Naive thymus-derived CD4-positive, alpha-beta T cell (primary cell): Measurements from ENCODE around the gene ID2. TPM values are rescaled to one million over a fixed set of nuclear protein-coding genes. Genes with fewer than 3 reads are reported as not detected.
A peak's percentile ranks its signal among the peaks of the same experiment; 100 is the strongest.

Experiments
- ATAC-seq: fragments of 150-1000 bp; cut with Tn5 transposase; 2 replicates; pipeline ENCODE4 v1.10.0; 2021; ENCODE audit warnings: mild to moderate bottlenecking, moderate library complexity
- CTCF ChIA-PET: fragments of 350-600 bp; sonication (Branson Sonifier 250); formaldehyde crosslinking; loops from one replicate; lab custom pipeline; 2021; ENCODE audit warnings: antibody characterized with exemption; lab: Charles Lee
- POLR2A ChIA-PET: fragments of 350-600 bp; sonication (Branson Sonifier 250); formaldehyde crosslinking; loops from one replicate; lab custom pipeline; 2021; ENCODE audit warnings: antibody characterized with exemption, inconsistent platforms; lab: Charles Lee
- DNase-seq, 9 donors: peaks; one replicate each; pipeline versions ENCODE4 v3.0.0 to v3.0.0-alpha.2; 2020 to 2022; ENCODE audit warnings: mixed read lengths in 1 of 9
- H3K27ac ChIP-seq: one replicate; pipeline ENCODE4 v1.7.0; 2013; ENCODE audit warnings: mild to moderate bottlenecking, low read depth, low read length, moderate library complexity
- H3K27me3 ChIP-seq, 2 donors: one replicate each; pipeline ENCODE4 v1.7.0; 2013; ENCODE audit warnings: low read length in 2 of 2, mild to moderate bottlenecking in 2 of 2, moderate library complexity in 2 of 2; ENCODE audit not compliant: control insufficient read depth in 2 of 2, insufficient read depth in 2 of 2
- H3K36me3 ChIP-seq, 3 experiments: 1 replicate in 2 of 3; 2 replicates in 1 of 3; pipeline ENCODE4 v1.7.0; 2013; ENCODE audit warnings: low read length in 3 of 3, mild to moderate bottlenecking in 3 of 3, moderate library complexity in 1 of 3; ENCODE audit not compliant: insufficient read depth in 3 of 3, control insufficient read depth in 2 of 3
- H3K4me1 ChIP-seq, 2 donors: one replicate each; pipeline ENCODE4 v1.7.0; 2013; ENCODE audit warnings: low read length in 2 of 2, mild to moderate bottlenecking in 2 of 2, moderate library complexity in 1 of 2; ENCODE audit not compliant: control insufficient read depth in 2 of 2, insufficient read depth in 2 of 2
- H3K4me3 ChIP-seq: 2 replicates; pipeline ENCODE4 v1.7.0; 2013; ENCODE audit warnings: mild to moderate bottlenecking, low read length
- H3K9me3 ChIP-seq, 3 experiments: 1 replicate in 2 of 3; 2 replicates in 1 of 3; pipeline ENCODE4 v1.7.0; 2013; ENCODE audit warnings: low read length in 3 of 3; ENCODE audit not compliant: control insufficient read depth in 2 of 3
- H3K27ac Mint-ChIP-seq, 9 donors: one replicate each; pipeline ENCODE4 v1.8.0; 2020 to 2022; ENCODE audit warnings: mixed read lengths in 9 of 9, mild to moderate bottlenecking in 8 of 9, moderate library complexity in 5 of 9, inconsistent platforms in 2 of 9
- H3K27me3 Mint-ChIP-seq, 5 donors: one replicate each; pipeline ENCODE4 v1.8.0; 2021 to 2022; ENCODE audit warnings: mixed read lengths in 5 of 5, mild to moderate bottlenecking in 1 of 5
- H3K36me3 Mint-ChIP-seq, 5 donors: one replicate each; pipeline ENCODE4 v1.8.0; 2020 to 2022; ENCODE audit warnings: mixed read lengths in 5 of 5, mild to moderate bottlenecking in 3 of 5, inconsistent platforms in 1 of 5
- H3K4me1 Mint-ChIP-seq, 7 donors: one replicate each; pipeline ENCODE4 v1.8.0; 2020 to 2022; ENCODE audit warnings: mixed read lengths in 7 of 7, mild to moderate bottlenecking in 3 of 7, inconsistent platforms in 1 of 7
- H3K4me3 Mint-ChIP-seq, 10 donors: one replicate each; pipeline ENCODE4 v1.8.0; 2020 to 2022; ENCODE audit warnings: mild to moderate bottlenecking in 10 of 10, mixed read lengths in 10 of 10, moderate library complexity in 6 of 10, inconsistent platforms in 2 of 10
- H3K9me3 Mint-ChIP-seq, 11 donors: one replicate each; pipeline ENCODE4 v1.8.0; 2020 to 2022; ENCODE audit warnings: mixed read lengths in 11 of 11, mild to moderate bottlenecking in 4 of 11, inconsistent platforms in 1 of 11, moderate library complexity in 1 of 11
- intact Hi-C, 2 donors: fragments of 100-400 bp; cut with micrococcal nuclease; formaldehyde crosslinking; loops; one replicate each; pipeline ENCODE4 v1.15.1; 2023
- polyA plus RNA-seq, 2 donors: library from polyadenylated mRNA; unstranded; fragments of 300-500 nt; fragmentation: Illumina TruSeq; gene quantifications; one replicate each; pipeline ENCODE4 v1.2.3, GENCODE V29; 2021
- total RNA-seq, 6 experiments: library from RNA in 5 of 6; stranded (reverse) in 5 of 6; gene quantifications; 1 replicate in 5 of 6; 2 replicates in 1 of 6; pipeline ENCODE4 v1.2.3 and lab custom pipeline; 2021 to 2026

Gene ID2
- total and polyA plus RNA-seq, 7 experiments from 2014 or later, result 43.0 to 309 (median 177) TPM

- peak in 1 of 9 donors; percentile 17 for DNase-seq
Measured at GRCh38 chr2:8679827-8680731, 1.8 kb upstream of the ID2 start.

GRCh38 chr2:8680822-8681760 is 765 bp upstream of the ID2 start:
- H3K4me1 ChIP-seq, result peaks cover 14 to 24% of the 10 kb centered on the region in 2 donors
- Mint-ChIP-seq H3K4me3 (peak overlapping the region; percentile 84 to 99 (median 94)), H3K27ac (peak overlapping the region; percentile 41 to 95 (median 88)), H3K27me3 (peaks cover 15 to 32% (median 24%) of the 10 kb centered on the region in 5 donors), H3K36me3 (peaks cover 0 to 25% (median 2%) of the 10 kb centered on the region in 5 donors), H3K9me3 (peaks cover 0 to 7% (median 2%) of the 10 kb centered on the region in 11 donors), H3K4me1 (peaks cover 24 to 51% (median 45%) of the 10 kb centered on the region in 7 donors)
- DNase-seq (peak; percentile 27 to 77 (median 69)), ATAC-seq (peak; percentile 10)
- CTCF ChIA-PET, result interaction anchor here (0.6 to 3.2 kb wide), 9 partner anchors 106 to 1638 kb away, joined by 3 to 40 read pairs (median 4); no protein-coding TSS in a partner anchor
- peaks cover 0 to 3% (median 0%) of the 10 kb centered on the region in 3 experiments for H3K9me3 ChIP-seq
- peaks cover 0 to 21% of the 10 kb centered on the region in 2 donors for H3K27me3 ChIP-seq
- POLR2A ChIA-PET, result interaction anchor here (0.6 to 2.9 kb wide), 29 partner anchors 16 to 1817 kb away, joined by 3 to 33 read pairs (median 5); partner anchors contain the start of genes CPSF3, ITGB1BP1 and RSAD2
- peaks cover 0 to 6% (median 0%) of the 10 kb centered on the region in 3 experiments for H3K36me3 ChIP-seq
- H3K4me3 ChIP-seq, result peak overlapping the region; percentile 83
- intact Hi-C loops, result loop anchor here (1.0 to 10.0 kb wide), 20 partner anchors 16 to 1814 kb away; partner anchors contain the start of genes ADAM17 (in 1 of the 2), CMPK2 (in 1 of the 2), CPSF3 (in 1 of the 2) and ITGB1BP1 (in 1 of the 2)
- H3K27ac ChIP-seq, result peak overlapping the region; percentile 63

More at GRCh38 chr2:8679827-8680731, 1.8 kb upstream of the ID2 start:
- H3K9me3 Mint-ChIP-seq, result peaks cover 0 to 17% (median 4%) of the 10 kb centered on the region in 11 donors
- H3K36me3 Mint-ChIP-seq, result peaks cover 0 to 28% (median 3%) of the 10 kb centered on the region in 5 donors
- intact Hi-C loops, result loop anchor here (2.0 to 10.0 kb wide), 14 partner anchors 93 to 1813 kb away; partner anchors contain the start of genes ADAM17 (in 1 of the 2), CMPK2 (in 1 of the 2), MBOAT2 (in 1 of the 2) and ODC1 (in 1 of the 2)
- peaks cover 0 to 10% (median 0%) of the 10 kb centered on the region in 3 experiments for H3K9me3 ChIP-seq
- ATAC-seq, result no peak
- H3K4me1 ChIP-seq, result peaks cover 14 to 24% of the 10 kb centered on the region in 2 donors
- peaks cover 24 to 55% (median 45%) of the 10 kb centered on the region in 7 donors for H3K4me1 Mint-ChIP-seq
- POLR2A ChIA-PET, result interaction anchor here (0.6 to 2.9 kb wide), 6 partner anchors 154 to 1816 kb away, joined by 3 to 27 read pairs (median 4); no protein-coding TSS in a partner anchor
- H3K27ac ChIP-seq, result no peak overlapping the region
- H3K27me3 Mint-ChIP-seq, result peaks cover 19 to 42% (median 30%) of the 10 kb centered on the region in 5 donors
- H3K36me3 ChIP-seq, result peaks cover 0 to 6% (median 0%) of the 10 kb centered on the region in 3 experiments
- CTCF ChIA-PET, result interaction anchor here (0.6 to 3.2 kb wide), 5 partner anchors 105 to 1406 kb away, joined by 3 to 40 read pairs (median 4); no protein-coding TSS in a partner anchor
- peaks cover 0 to 21% of the 10 kb centered on the region in 2 donors for H3K27me3 ChIP-seq
- H3K4me3 ChIP-seq, result peak overlapping the region; percentile 83
- H3K4me3 Mint-ChIP-seq, result peak overlapping the region; percentile 72 to 98 (median 86)
- H3K27ac Mint-ChIP-seq, result peak overlapping the region in 6 of 9 donors; percentile 55 to 80 (median 74)

GRCh38 chr2:8682719-8683667 is 1.1 kb downstream of the ID2 start:
- Mint-ChIP-seq H3K27me3 (peaks cover 2 to 16% (median 10%) of the 10 kb centered on the region in 5 donors), H3K27ac (peak overlapping the region; percentile 89 to 97 (median 95)), H3K36me3 (peaks cover 0 to 26% (median 0%) of the 10 kb centered on the region in 5 donors), H3K4me3 (peak overlapping the region; percentile 89 to 100 (median 98)), H3K4me1 (peaks cover 18 to 39% (median 33%) of the 10 kb centered on the region in 7 donors), H3K9me3 (peaks cover 0 to 5% (median 0%) of the 10 kb centered on the region in 11 donors)
- ChIA-PET POLR2A (interaction anchor here (0.6 to 2.9 kb wide), 27 partner anchors 10 to 1803 kb away, joined by 3 to 33 read pairs (median 4); partner anchors contain the start of genes CPSF3 and ITGB1BP1), CTCF (interaction anchor here (0.6 to 3.2 kb wide), 6 partner anchors 10 to 1585 kb away, joined by 3 to 40 read pairs (median 4); no protein-coding TSS in a partner anchor)
- intact Hi-C loops, result loop anchor here (1.0 to 10.0 kb wide), 17 partner anchors 96 to 1816 kb away; partner anchors contain the start of genes KIDINS220 (in 2 of the 2), ADAM17 (in 1 of the 2), CMPK2 (in 1 of the 2) and MBOAT2 (in 1 of the 2)
- peak; percentile 17 to 69 (median 59) for DNase-seq
- ATAC-seq, result no peak
- Histone ChIP-seq H3K9me3 (no peaks in the 10 kb centered on the region), H3K27ac (peak overlapping the region; percentile 81), H3K4me3 (peak overlapping the region; percentile 89), H3K36me3 (peaks cover 0 to 6% (median 0%) of the 10 kb centered on the region in 3 experiments), H3K4me1 (peaks cover 8 to 17% of the 10 kb centered on the region in 2 donors), H3K27me3 (peaks cover 0 to 9% of the 10 kb centered on the region in 2 donors)

GRCh38 chr2:8684540-8684877 is 2.7 kb downstream of the ID2 start:
- H3K27ac ChIP-seq, result peak overlapping the region; percentile 57
- Mint-ChIP-seq H3K27me3 (peaks cover under 1 to 19% (median 7%) of the 10 kb centered on the region in 5 donors), H3K4me3 (peak overlapping the region; percentile 87 to 99 (median 95)), H3K9me3 (peaks cover 0 to 7% (median 0%) of the 10 kb centered on the region in 11 donors), H3K4me1 (peaks cover 14 to 32% (median 26%) of the 10 kb centered on the region in 7 donors), H3K27ac (peak overlapping the region; percentile 82 to 97 (median 95)), H3K36me3 (peaks cover 0 to 26% (median 0%) of the 10 kb centered on the region in 5 donors)
- intact Hi-C loops, result loop anchor here (1.0 to 10.0 kb wide), 18 partner anchors 58 to 1817 kb away; partner anchors contain the start of genes ADAM17 (in 1 of the 2), CMPK2 (in 1 of the 2), MBOAT2 (in 1 of the 2) and ODC1 (in 1 of the 2)
- peaks cover 0 to 6% (median 0%) of the 10 kb centered on the region in 3 experiments for H3K36me3 ChIP-seq
- ChIA-PET POLR2A (interaction anchor here (0.6 to 1.6 kb wide), 6 partner anchors 1115 to 1487 kb away, joined by 3 to 10 read pairs (median 4); no protein-coding TSS in a partner anchor), CTCF (interaction anchor here (0.6 to 1.7 kb wide), 10 partner anchors 346 to 1587 kb away, joined by 3 to 12 read pairs (median 5); no protein-coding TSS in a partner anchor)
- no peak for ATAC-seq
- peaks cover 8 to 11% of the 10 kb centered on the region in 2 donors for H3K4me1 ChIP-seq
- peaks cover 0 to 8% of the 10 kb centered on the region in 2 donors for H3K27me3 ChIP-seq
- H3K4me3 ChIP-seq, result peak overlapping the region; percentile 51
- DNase-seq, result peak in 8 of 9 donors; percentile 17 to 60 (median 50)
- H3K9me3 ChIP-seq, result no peaks in the 10 kb centered on the region
